ENCODE measurements around the gene INSIG1. TPM values are rescaled to one million over a fixed set of nuclear protein-coding genes. Genes with fewer than 3 reads are reported as not detected.

The INSIG1 gene
- polyA plus RNA-seq, 3 donors = 37.1 to 85.6 (median 39.6) TPM

DNA sequence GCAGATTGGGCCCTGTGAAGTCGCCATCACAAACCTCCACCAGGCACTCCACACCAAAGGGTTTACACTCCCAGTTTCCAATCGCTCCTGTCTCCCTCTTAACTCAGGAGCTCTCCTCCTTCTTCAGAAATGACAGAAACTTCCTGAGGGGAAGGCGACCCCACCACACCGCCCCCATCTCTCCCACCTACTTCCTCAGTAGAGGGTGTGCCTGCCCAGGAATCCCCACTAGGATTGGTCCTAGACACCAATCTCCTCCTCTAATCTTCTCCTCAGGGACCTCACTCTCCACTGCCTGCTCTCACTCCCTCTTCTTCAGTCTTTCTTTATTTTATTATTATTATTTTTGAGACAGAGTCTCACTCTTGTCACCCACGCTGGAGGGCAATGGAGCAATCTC, 5.9 kb upstream of the INSIG1 start:
- H3K4me2 ChIP-seq (replicated peaks; ENCODE audit: extremely low read depth, low read length, poor library complexity, severe bottlenecking) = no peak overlapping the region

DNA sequence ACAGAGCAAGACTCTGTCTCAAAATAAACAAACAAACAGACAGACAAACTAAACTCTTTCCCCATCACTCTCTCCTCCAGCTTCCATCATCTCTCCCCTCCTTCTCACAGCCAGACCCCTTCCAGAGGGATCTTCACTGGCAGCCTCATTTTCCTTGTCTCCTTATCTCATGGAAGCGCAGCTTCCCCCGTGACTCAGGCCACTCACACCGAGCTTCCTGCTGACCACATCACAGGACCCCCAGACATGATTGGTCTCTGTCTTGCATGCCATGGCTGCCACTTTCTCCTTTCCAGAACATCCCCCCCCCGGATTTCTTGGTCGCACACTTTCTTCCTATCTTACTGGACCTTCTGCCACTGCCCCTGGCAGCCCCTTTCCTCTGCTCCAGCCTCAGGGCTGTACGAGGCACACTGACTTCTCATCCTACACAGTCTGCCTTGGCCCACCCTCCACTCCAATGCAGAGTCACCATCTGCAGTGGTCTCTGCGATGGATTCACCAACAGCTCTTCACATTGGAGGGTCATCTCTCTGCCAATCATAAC, 4.9 kb upstream of the INSIG1 start:
- H3K9me3 Mint-ChIP-seq = peaks cover 0 to 2% (median 0%) of the 10 kb centered on the region in 7 donors

More for the DNA sequence above, 5.9 kb upstream of the INSIG1 start:
- Mint-ChIP-seq H3K36me3 (peaks cover 0 to 4% of the 10 kb centered on the region in 2 donors), H3K27me3 (ENCODE audit: low read depth in 3 of 3) (peaks cover 3 to 13% (median 6%) of the 10 kb centered on the region in 3 donors), H3K4me3 (no peak overlapping the region), H3K4me1 (peaks cover 70% of the 10 kb centered on the region), H3K27ac (peak overlapping the region; percentile 32 to 87 (median 59)), H3K9me3 (peaks cover 0 to 2% (median 0%) of the 10 kb centered on the region in 7 donors)
- H3K79me2 ChIP-seq (ENCODE audit: insufficient read depth, low read length) = no peaks in the 10 kb centered on the region
- H3K4me1 ChIP-seq (ENCODE audit: control insufficient read depth in 1 of 2, insufficient read depth in 2 of 2, low read length in 2 of 2) = peaks cover 40 to 45% of the 10 kb centered on the region in 2 donors
- WGBS (ENCODE audit: insufficient coverage) = 80% methylated on average over 3 of the region's 5 CpGs
- no peak overlapping the region for H3K4me3 ChIP-seq (replicated peaks in 1 of 3; ENCODE audit: low read depth in 2 of 3, low read length in 3 of 3)
- H3K36me3 ChIP-seq (replicated peaks in 1 of 2; ENCODE audit: control insufficient read depth in 1 of 2, insufficient read depth in 2 of 2, low read length in 2 of 2) = no peaks in the 10 kb centered on the region
- TF ChIP-seq, protein P1, sequence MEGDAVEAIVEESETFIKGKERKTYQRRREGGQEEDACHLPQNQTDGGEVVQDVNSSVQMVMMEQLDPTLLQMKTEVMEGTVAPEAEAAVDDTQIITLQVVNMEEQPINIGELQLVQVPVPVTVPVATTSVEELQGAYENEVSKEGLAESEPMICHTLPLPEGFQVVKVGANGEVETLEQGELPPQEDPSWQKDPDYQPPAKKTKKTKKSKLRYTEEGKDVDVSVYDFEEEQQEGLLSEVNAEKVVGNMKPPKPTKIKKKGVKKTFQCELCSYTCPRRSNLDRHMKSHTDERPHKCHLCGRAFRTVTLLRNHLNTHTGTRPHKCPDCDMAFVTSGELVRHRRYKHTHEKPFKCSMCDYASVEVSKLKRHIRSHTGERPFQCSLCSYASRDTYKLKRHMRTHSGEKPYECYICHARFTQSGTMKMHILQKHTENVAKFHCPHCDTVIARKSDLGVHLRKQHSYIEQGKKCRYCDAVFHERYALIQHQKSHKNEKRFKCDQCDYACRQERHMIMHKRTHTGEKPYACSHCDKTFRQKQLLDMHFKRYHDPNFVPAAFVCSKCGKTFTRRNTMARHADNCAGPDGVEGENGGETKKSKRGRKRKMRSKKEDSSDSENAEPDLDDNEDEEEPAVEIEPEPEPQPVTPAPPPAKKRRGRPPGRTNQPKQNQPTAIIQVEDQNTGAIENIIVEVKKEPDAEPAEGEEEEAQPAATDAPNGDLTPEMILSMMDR (IDR thresholded peaks at IDR 0.05) = no peak
- H4K20me1 ChIP-seq (ENCODE audit: insufficient read depth, low read length) = no peaks in the 10 kb centered on the region
- H3K27me3 ChIP-seq (ENCODE audit: control insufficient read depth in 2 of 2, insufficient read depth in 2 of 2, low read length in 2 of 2) = no peaks in the 10 kb centered on the region
- intact Hi-C loops (cut with micrococcal nuclease) = loop anchor here in 1 of 2 donors (5.0 kb wide), 1 partner anchor 66 kb away; no protein-coding TSS in a partner anchor
- no peak overlapping the region for H3K27ac ChIP-seq (ENCODE audit: low read depth in 1 of 2, low read length in 2 of 2)
- H3K9ac ChIP-seq (ENCODE audit: insufficient read depth, low read length, poor library complexity, severe bottlenecking) = no peak overlapping the region
- no peaks in the 10 kb centered on the region for H3K9me3 ChIP-seq (replicated peaks in 1 of 2; ENCODE audit: control insufficient read depth in 1 of 2, insufficient read depth in 1 of 2, low read length in 2 of 2)
- no peak for DNase-seq
- no peak overlapping the region for H2AFZ ChIP-seq (ENCODE audit: insufficient read depth, low read depth, low read length, poor library complexity, severe bottlenecking)

More for the DNA sequence above, 4.9 kb upstream of the INSIG1 start:
- DNase-seq = no peak
- Histone ChIP-seq H3K4me3 (replicated peaks in 1 of 3; ENCODE audit: low read depth in 2 of 3, low read length in 3 of 3) (no peak overlapping the region), H2AFZ (ENCODE audit: insufficient read depth, low read depth, low read length, poor library complexity, severe bottlenecking) (no peak overlapping the region), H3K4me2 (replicated peaks; ENCODE audit: extremely low read depth, low read length, poor library complexity, severe bottlenecking) (no peak overlapping the region), H4K20me1 (ENCODE audit: insufficient read depth, low read length) (no peaks in the 10 kb centered on the region), H3K27ac (ENCODE audit: low read depth in 1 of 2, low read length in 2 of 2) (no peak overlapping the region), H3K27me3 (ENCODE audit: control insufficient read depth in 2 of 2, insufficient read depth in 2 of 2, low read length in 2 of 2) (no peaks in the 10 kb centered on the region), H3K9me3 (replicated peaks in 1 of 2; ENCODE audit: control insufficient read depth in 1 of 2, insufficient read depth in 1 of 2, low read length in 2 of 2) (no peaks in the 10 kb centered on the region), H3K36me3 (replicated peaks in 1 of 2; ENCODE audit: control insufficient read depth in 1 of 2, insufficient read depth in 2 of 2, low read length in 2 of 2) (no peaks in the 10 kb centered on the region), H3K79me2 (ENCODE audit: insufficient read depth, low read length) (no peaks in the 10 kb centered on the region), H3K9ac (ENCODE audit: insufficient read depth, low read length, poor library complexity, severe bottlenecking) (no peak overlapping the region), H3K4me1 (ENCODE audit: control insufficient read depth in 1 of 2, insufficient read depth in 2 of 2, low read length in 2 of 2) (peaks cover 35 to 41% of the 10 kb centered on the region in 2 donors)
- H3K36me3 Mint-ChIP-seq = peaks cover 0 to 4% of the 10 kb centered on the region in 2 donors
- H3K27me3 Mint-ChIP-seq (ENCODE audit: low read depth in 3 of 3) = peaks cover 3 to 12% (median 6%) of the 10 kb centered on the region in 3 donors
- H3K4me1 Mint-ChIP-seq = peaks cover 61% of the 10 kb centered on the region
- H3K27ac Mint-ChIP-seq = peak overlapping the region in 4 of 7 donors; percentile 4 to 54 (median 26)
- intact Hi-C loops (cut with micrococcal nuclease) = loop anchor here in 1 of 2 donors (5.0 kb wide), 1 partner anchor 65 kb away; no protein-coding TSS in a partner anchor
- TF ChIP-seq, protein P1 (IDR thresholded peaks at IDR 0.05) = no peak
- WGBS (ENCODE audit: insufficient coverage) = 85% methylated on average over 7 of the region's 7 CpGs
- no peak overlapping the region for H3K4me3 Mint-ChIP-seq

Measured in CD14-positive monocyte (primary cell).